VCaP (cell line): Measurements from ENCODE around the gene LRRC58.
"Not testable (repeated sequence)": the region's sequence is repeated elsewhere in the genome, so short reads cannot be mapped to it uniquely, and the experiment has no call there.

Experiments used
- H3K27ac ChIP-seq: fragments of 450-650 bp; 2 replicates; pipeline ENCODE4 v1.5.1; 2017
- CTCF ChIP-seq: fragments of 450-650 bp; conservative IDR thresholded peaks from 2 replicates; pipeline ENCODE4 v1.5.1; 2017; ENCODE audit warnings: mild to moderate bottlenecking, moderate library complexity

LRRC58 gene

GRCh38 chr3:120339362-120339761 is 9.8 kb downstream of the LRRC58 start:
- no peak overlapping the region for H3K27ac ChIP-seq
- no peak for TF ChIP-seq CTCF

- no peak overlapping the region for H3K27ac ChIP-seq
- no peak for TF ChIP-seq CTCF
Observed at GRCh38 chr3:120338517-120338916, 10.6 kb downstream of the LRRC58 start.

GRCh38 chr3:120332646-120333045 is 16.5 kb downstream of the LRRC58 start:
- no peak overlapping the region for H3K27ac ChIP-seq
- TF ChIP-seq CTCF: no peak

- no peak for TF ChIP-seq CTCF
- no peak overlapping the region for H3K27ac ChIP-seq
Observed at GRCh38 chr3:120331076-120331475, 18.1 kb downstream of the LRRC58 start.

GRCh38 chr3:120326784-120327183 is 22.4 kb downstream of the LRRC58 start:
- H3K27ac ChIP-seq: no peak overlapping the region
- TF ChIP-seq CTCF: no peak

- TF ChIP-seq CTCF: no peak
Observed at GRCh38 chr3:120324190-120324589, 25.0 kb downstream of the LRRC58 start.

GRCh38 chr3:120323761-120324160 is 25.4 kb downstream of the LRRC58 start:
- not testable (repeated sequence) for H3K27ac ChIP-seq

More at GRCh38 chr3:120324190-120324589, 25.0 kb downstream of the LRRC58 start:
- H3K27ac ChIP-seq: no peak overlapping the region

- TF ChIP-seq CTCF: no peak
- no peak overlapping the region for H3K27ac ChIP-seq
Observed at GRCh38 chr3:120311863-120312794, 37.0 kb downstream of the LRRC58 start.
